Ectodermal cell (in vitro differentiated cells): ENCODE data around the gene SLC2A14.

Source experiments
- H3K27ac ChIP-seq: 2 replicates; pipeline ENCODE4 v1.7.0; 2013; ENCODE audit warnings: mild to moderate bottlenecking, low read depth, low read length; ENCODE audit not compliant: insufficient read depth, poor library complexity, severe bottlenecking
- H3K27me3 ChIP-seq: 2 replicates; pipeline ENCODE4 v1.7.0; 2013; ENCODE audit warnings: mild to moderate bottlenecking, low read length; ENCODE audit not compliant: insufficient read depth, control insufficient read depth, poor library complexity, severe bottlenecking
- H3K36me3 ChIP-seq: one replicate; pipeline ENCODE4 v1.7.0; 2013; ENCODE audit warnings: low read length; ENCODE audit not compliant: control insufficient read depth, insufficient read depth
- H3K4me1 ChIP-seq: one replicate; pipeline ENCODE4 v1.7.0; 2013; ENCODE audit warnings: low read length; ENCODE audit not compliant: control insufficient read depth, insufficient read depth
- H3K4me3 ChIP-seq: 2 replicates; pipeline ENCODE4 v1.7.0; 2013; ENCODE audit warnings: low read depth, low read length, control low read depth; ENCODE audit not compliant: insufficient read depth
- H3K9me3 ChIP-seq: 2 replicates; pipeline ENCODE4 v1.7.0; 2013; ENCODE audit warnings: mild to moderate bottlenecking, low read length, moderate library complexity; ENCODE audit not compliant: control insufficient read depth
- WGBS, 2 experiments: methylation state at CpG; one replicate each; pipeline ENCODE4 v1.1.7; 2013; ENCODE audit warnings: missing lambda C conversion rate in 2 of 2; 5-methylcytosine and 5-hydroxymethylcytosine counted together

The SLC2A14 gene

GRCh38 chr12:7781274-7781673, 91.4 kb downstream of the SLC2A14 start:
- H3K36me3 ChIP-seq = no peaks in the 10 kb centered on the region
- WGBS, 2 experiments = 74 to 84% methylated on average over 3 of the region's 3 CpGs
- H3K4me1 ChIP-seq = no peaks in the 10 kb centered on the region
- no peak overlapping the region for H3K27ac ChIP-seq
- no peaks in the 10 kb centered on the region for H3K27me3 ChIP-seq
- no peak overlapping the region for H3K4me3 ChIP-seq
- no peaks in the 10 kb centered on the region for H3K9me3 ChIP-seq

- H3K27ac ChIP-seq = no peak overlapping the region
- H3K4me1 ChIP-seq = no peaks in the 10 kb centered on the region
- H3K9me3 ChIP-seq = no peaks in the 10 kb centered on the region
- no peaks in the 10 kb centered on the region for H3K27me3 ChIP-seq
- H3K4me3 ChIP-seq = no peak overlapping the region
- 89 to 93% methylated on average over 3 of the region's 3 CpGs for WGBS, 2 experiments
- H3K36me3 ChIP-seq = no peaks in the 10 kb centered on the region
Measured at GRCh38 chr12:7769999-7770398, 102.7 kb downstream of the SLC2A14 start.
